DMS 273 (cell line): Measurements from ENCODE around the gene ERICH4.
"Not testable (repeated sequence)": the region's sequence is repeated elsewhere in the genome, so short reads cannot be mapped to it uniquely, and the experiment has no call there.

Source experiments
- DNase-seq: peaks from one replicate; lab custom pipeline; 2025; ENCODE audit not compliant: unreplicated experiment; lab: John Stamatoyannopoulos, UW

ERICH4 gene

GRCh38 chr19:41442473-41443355, at the start of gene ERICH4:
Gene ERICH4, plus strand, starts transcription at chr19:41443156. Its CDS starts 14 bp downstream, at chr19:41443170.
- no peak for DNase-seq

- no peak for DNase-seq
These were observed 47.6 kb upstream of the ERICH4 start for GRCh38 chr19:41395355-41395754.

GRCh38 chr19:41397086-41398049, 45.6 kb upstream of the ERICH4 start, which contains the start of the genes BCKDHA and EXOSC5:
Gene BCKDHA, plus strand, starts transcription at chr19:41397818. Its CDS starts 10 bp downstream, at chr19:41397828.
Gene EXOSC5, minus strand, starts transcription at chr19:41397359. Its CDS starts 31 bp downstream, at chr19:41397328.
- peak; percentile 100 for DNase-seq

- DNase-seq: peak; percentile 50
These were observed 44.9 kb upstream of the ERICH4 start for GRCh38 chr19:41398050-41398418.

GRCh38 chr19:41398598-41398997, 44.4 kb upstream of the ERICH4 start:
- DNase-seq: no peak

- no peak for DNase-seq
These were observed 43.9 kb upstream of the ERICH4 start for GRCh38 chr19:41399091-41399490.

- no peak for DNase-seq
These were observed 43.4 kb upstream of the ERICH4 start for GRCh38 chr19:41399525-41399924.

GRCh38 chr19:41401483-41401882, 41.5 kb upstream of the ERICH4 start:
- no peak for DNase-seq

GRCh38 chr19:41402010-41402409, 40.9 kb upstream of the ERICH4 start:
- DNase-seq: no peak

GRCh38 chr19:41403181-41403970, 39.6 kb upstream of the ERICH4 start:
- DNase-seq: no peak

GRCh38 chr19:41405776-41406175, 37.2 kb upstream of the ERICH4 start:
- no peak for DNase-seq

GRCh38 chr19:41407271-41407670, 35.7 kb upstream of the ERICH4 start:
- DNase-seq: no peak

- DNase-seq: peak; percentile 36
These were observed 34.7 kb upstream of the ERICH4 start for GRCh38 chr19:41408256-41408655.

- not testable (repeated sequence) for DNase-seq
These were observed 34.1 kb upstream of the ERICH4 start for GRCh38 chr19:41408846-41409245.

GRCh38 chr19:41409288-41409687, 33.7 kb upstream of the ERICH4 start:
- DNase-seq: no peak

- DNase-seq: no peak
These were observed 32.5 kb upstream of the ERICH4 start for GRCh38 chr19:41410336-41411054.

- no peak for DNase-seq
These were observed 31.6 kb upstream of the ERICH4 start for GRCh38 chr19:41411100-41411967.

- no peak for DNase-seq
These were observed 31.0 kb upstream of the ERICH4 start for GRCh38 chr19:41411968-41412265.

GRCh38 chr19:41412953-41413352, 30.0 kb upstream of the ERICH4 start:
- no peak for DNase-seq
